Body of pancreas (tissue), 4 donors: ENCODE measurements around the gene OXCT1.

Experiments used
- CTCF ChIP-seq, 7 experiments: fragments of 450-650 bp in 4 of 7; fragments of 200-600 bp in 3 of 7; sonication (generic) in 3 of 7; IDR thresholded peaks; one replicate each; pipeline ENCODE4 v1.5.1; 2016 to 2019; ENCODE audit warnings: antibody characterized with exemption in 7 of 7
- POLR2A ChIP-seq, 3 donors: fragments of 450-650 bp; IDR thresholded peaks; one replicate each; pipeline ENCODE4 v1.6.1; 2016; ENCODE audit warnings: antibody characterized with exemption in 3 of 3, mild to moderate bottlenecking in 2 of 3

GRCh38 chr5:41844502-41844901, 25.7 kb downstream of the OXCT1 start:
- TF ChIP-seq CTCF (IDR thresholded peaks at IDR 0.05) (no peak), POLR2A (IDR thresholded peaks at IDR 0.05) (no peak)
